Stimulated activated CD4-positive, alpha-beta T cell treated with anti-CD3 and anti-CD28 coated beads, Interleukin-1b, Interleukin-23, amount 100 ng/mL, for 24 hours (primary cell): ENCODE measurements around the gene MRPL47.

ENCODE experiments used
- DNase-seq, 4 experiments: peaks; one replicate each; pipeline ENCODE4 v3.0.0-alpha.2; 2020; ENCODE audit warnings: low read depth in 4 of 4, low spot score in 1 of 4

The MRPL47 gene

GRCh38 chr3:179591313-179591712 is 13.1 kb downstream of the MRPL47 start:
- no peak for DNase-seq

GRCh38 chr3:179590669-179591068 is 13.8 kb downstream of the MRPL47 start:
- no peak for DNase-seq

- DNase-seq: no peak
Observed at GRCh38 chr3:179589143-179589542, 15.3 kb downstream of the MRPL47 start.

GRCh38 chr3:179580992-179581391 is 23.4 kb downstream of the MRPL47 start:
- DNase-seq: no peak

- DNase-seq: no peak
Observed at GRCh38 chr3:179565496-179565895, 38.9 kb downstream of the MRPL47 start.

GRCh38 chr3:179563271-179563783 is 41.1 kb downstream of the MRPL47 start:
- DNase-seq: peak; percentile 34 to 59 (median 54)

- peak; percentile 92 to 99 (median 98) for DNase-seq
Observed at GRCh38 chr3:179562591-179563270, 41.7 kb downstream of the MRPL47 start, which contains the start of gene ACTL6A. TSS of gene ACTL6A (plus strand) at chr3:179562926. CDS start at chr3:179563093, 167 bp downstream.

- DNase-seq: no peak
Observed at GRCh38 chr3:179560791-179561190, 43.6 kb downstream of the MRPL47 start.

GRCh38 chr3:179558742-179559364 is 45.6 kb downstream of the MRPL47 start:
- peak in 2 of 4 experiments; percentile 9 to 10 for DNase-seq

GRCh38 chr3:179551349-179552105 is 52.9 kb downstream of the MRPL47 start:
- no peak for DNase-seq

- DNase-seq: no peak
Observed at GRCh38 chr3:179546814-179547241, 57.6 kb downstream of the MRPL47 start.

GRCh38 chr3:179544981-179545645 is 59.3 kb downstream of the MRPL47 start:
- no peak for DNase-seq

- no peak for DNase-seq
Observed at GRCh38 chr3:179542375-179542774, 62.1 kb downstream of the MRPL47 start.

GRCh38 chr3:179541596-179541995 is 62.8 kb downstream of the MRPL47 start:
- DNase-seq: no peak

GRCh38 chr3:179541094-179541493 is 63.3 kb downstream of the MRPL47 start:
- DNase-seq: no peak
